Measurements from ENCODE around the gene RDH13. TPM values are rescaled to one million over a fixed set of nuclear protein-coding genes. Genes with fewer than 3 reads are reported as not detected.
"Not testable (repeated sequence)": the region's sequence is repeated elsewhere in the genome, so short reads cannot be mapped to it uniquely, and the experiment has no call there.

Gene RDH13
- total and polyA plus RNA-seq, 10 of the 15 experiments (the other 5 are each of a cell fraction or from before 2014, with no cell fraction given), result 1.3 to 11.6 (median 8.9) TPM

DNA sequence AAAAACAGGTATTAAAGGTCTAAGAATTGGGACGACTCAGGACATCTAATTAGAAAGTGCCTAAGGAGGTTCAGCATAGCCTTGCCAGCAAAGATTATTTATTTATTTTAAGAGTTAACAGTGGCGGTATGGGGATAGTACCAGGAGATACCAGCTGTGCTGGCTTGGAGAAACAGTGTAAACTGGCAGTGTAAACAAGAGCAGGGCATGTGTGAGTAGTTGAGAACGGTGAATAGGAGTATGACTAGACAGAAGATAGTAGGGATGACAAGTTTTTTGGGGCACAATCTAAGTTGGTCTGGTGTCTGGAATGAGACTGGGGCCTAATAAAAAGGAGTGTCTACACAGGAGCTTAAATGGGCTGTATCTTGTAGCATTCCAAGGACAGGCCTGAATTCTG lies 55.4 kb downstream of the RDH13 start:
- POLR2A ChIA-PET, result not testable (repeated sequence)

DNA sequence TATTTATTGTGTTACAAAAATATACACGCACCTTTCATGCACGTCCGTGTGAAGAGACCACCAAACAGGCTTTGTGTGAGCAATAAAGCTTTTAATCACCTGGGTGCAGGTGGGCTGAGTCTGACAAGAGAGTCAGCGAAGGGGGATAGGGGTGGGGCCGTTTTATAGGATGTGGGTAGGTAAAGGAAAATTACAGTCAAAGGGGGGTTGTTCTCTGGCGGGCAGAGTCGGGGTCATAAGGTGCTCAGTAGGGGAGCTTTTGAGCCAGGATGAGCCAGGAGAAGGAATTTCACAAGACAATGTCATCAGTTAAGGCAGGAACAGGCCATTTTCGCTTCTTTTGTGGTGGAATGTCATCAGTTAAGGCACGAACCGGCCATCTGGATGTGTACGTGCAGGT lies 56.2 kb downstream of the RDH13 start:
- H3K4me2 ChIP-seq (ENCODE audit: control insufficient read depth, insufficient read depth); H4K20me1 ChIP-seq (ENCODE audit: control insufficient read depth, insufficient read depth); POLR2A ChIA-PET; DNase-seq (ENCODE audit: low read depth, low spot score); H3K9ac ChIP-seq (ENCODE audit: control insufficient read depth, insufficient read depth, low read length); intact Hi-C loops (cut with micrococcal nuclease; ENCODE audit: unreplicated experiment); H3K4me1 ChIP-seq (ENCODE audit: control insufficient read depth, insufficient read depth, low read length); H3K27ac ChIP-seq (ENCODE audit: control insufficient read depth, insufficient read depth); in situ Hi-C loops (cut with MboI); ATAC-seq; CTCF ChIA-PET; H3K27me3 ChIP-seq (replicated peaks in 1 of 2; ENCODE audit: control insufficient read depth in 2 of 2, insufficient read depth in 2 of 2, low read length in 1 of 2); RAD21 ChIA-PET (ENCODE audit: unreplicated experiment); H3K4me3 ChIP-seq; SMC1A ChIA-PET (ENCODE audit: uncharacterized antibody, unreplicated experiment); H3K79me2 ChIP-seq (ENCODE audit: control insufficient read depth, insufficient read depth, low read length); H2AFZ ChIP-seq (ENCODE audit: control insufficient read depth, low read depth, low read length); BruUV-seq (replicated peaks); FAIRE-seq; H3K36me3 ChIP-seq (ENCODE audit: control insufficient read depth in 2 of 2, insufficient read depth in 2 of 2, low read length in 1 of 2): not testable (repeated sequence)
- 48% methylated on average over 10 of the region's 11 CpGs for WGBS (ENCODE audit: insufficient coverage, insufficient replicate concordance, low lambda C conversion rate, missing lambda C conversion rate)
- H3K9me3 ChIP-seq (replicated peaks; ENCODE audit: control insufficient read depth, insufficient read depth, low read length), result peaks cover 12% of the 10 kb centered on the region

More for the DNA sequence above, 55.4 kb downstream of the RDH13 start:
- H3K36me3 ChIP-seq (ENCODE audit: control insufficient read depth in 2 of 2, insufficient read depth in 2 of 2, low read length in 1 of 2); BruUV-seq (replicated peaks); SMC1A ChIA-PET (ENCODE audit: uncharacterized antibody, unreplicated experiment); H3K79me2 ChIP-seq (ENCODE audit: control insufficient read depth, insufficient read depth, low read length); H3K4me1 ChIP-seq (ENCODE audit: control insufficient read depth, insufficient read depth, low read length); in situ Hi-C loops (cut with MboI); H3K9ac ChIP-seq (ENCODE audit: control insufficient read depth, insufficient read depth, low read length); ATAC-seq; H3K4me2 ChIP-seq (ENCODE audit: control insufficient read depth, insufficient read depth); H4K20me1 ChIP-seq (ENCODE audit: control insufficient read depth, insufficient read depth); H2AFZ ChIP-seq (ENCODE audit: control insufficient read depth, low read depth, low read length); intact Hi-C loops (cut with micrococcal nuclease; ENCODE audit: unreplicated experiment); DNase-seq (ENCODE audit: low read depth, low spot score); H3K27me3 ChIP-seq (replicated peaks in 1 of 2; ENCODE audit: control insufficient read depth in 2 of 2, insufficient read depth in 2 of 2, low read length in 1 of 2); H3K27ac ChIP-seq (ENCODE audit: control insufficient read depth, insufficient read depth); CTCF ChIA-PET; H3K4me3 ChIP-seq; RAD21 ChIA-PET (ENCODE audit: unreplicated experiment); FAIRE-seq: not testable (repeated sequence)
- H3K9me3 ChIP-seq (replicated peaks; ENCODE audit: control insufficient read depth, insufficient read depth, low read length), result peaks cover 12% of the 10 kb centered on the region
- 55% methylated on average over 3 of the region's 3 CpGs for WGBS (ENCODE audit: insufficient coverage, insufficient replicate concordance, low lambda C conversion rate, missing lambda C conversion rate)

All from GM12878 (cell line).